GM18507 (cell line): ENCODE data around the gene PPFIBP2.

Source experiments
- DNase-seq: peaks from one replicate; pipeline ENCODE4 v3.0.0; 2011; ENCODE audit warnings: low read depth; ENCODE audit not compliant: insufficient read length; ENCODE audit errors: extremely low spot score
- FAIRE-seq: peaks from 2 replicates; lab custom pipeline; 2011; peaks lifted over from hg19 to GRCh38; lab: Jason Lieb, UNC

Gene PPFIBP2

GRCh38 chr11:7591107-7591894, 77.5 kb downstream of the PPFIBP2 start:
- no peak for DNase-seq
- FAIRE-seq = no peak

GRCh38 chr11:7591987-7592386, 78.2 kb downstream of the PPFIBP2 start:
- DNase-seq (no peak), FAIRE-seq (no peak)

GRCh38 chr11:7592711-7593110, 78.9 kb downstream of the PPFIBP2 start:
- DNase-seq = no peak
- no peak for FAIRE-seq

GRCh38 chr11:7593481-7593880, 79.7 kb downstream of the PPFIBP2 start:
- DNase-seq = no peak
- no peak for FAIRE-seq

- FAIRE-seq = no peak
- DNase-seq = no peak
These were observed 81.4 kb downstream of the PPFIBP2 start for GRCh38 chr11:7595016-7595866.

GRCh38 chr11:7595951-7596350, 82.2 kb downstream of the PPFIBP2 start:
- FAIRE-seq = no peak
- DNase-seq = no peak

GRCh38 chr11:7596975-7597391, 83.2 kb downstream of the PPFIBP2 start:
- no peak for FAIRE-seq

GRCh38 chr11:7597620-7598019, 83.8 kb downstream of the PPFIBP2 start:
- DNase-seq (no peak), FAIRE-seq (no peak)

More at GRCh38 chr11:7596975-7597391, 83.2 kb downstream of the PPFIBP2 start:
- DNase-seq = no peak

- DNase-seq = no peak
- no peak for FAIRE-seq
These were observed 85.4 kb downstream of the PPFIBP2 start for GRCh38 chr11:7599209-7599608.

- FAIRE-seq = no peak
These were observed 86.5 kb downstream of the PPFIBP2 start for GRCh38 chr11:7600205-7600775.

GRCh38 chr11:7603031-7603781, 89.4 kb downstream of the PPFIBP2 start:
- FAIRE-seq (no peak), DNase-seq (no peak)

More at GRCh38 chr11:7600205-7600775, 86.5 kb downstream of the PPFIBP2 start:
- DNase-seq = no peak

- FAIRE-seq = no peak
These were observed 90.6 kb downstream of the PPFIBP2 start for GRCh38 chr11:7604331-7604955.

GRCh38 chr11:7605186-7605943, 91.6 kb downstream of the PPFIBP2 start:
- FAIRE-seq (no peak), DNase-seq (no peak)

More at GRCh38 chr11:7604331-7604955, 90.6 kb downstream of the PPFIBP2 start:
- DNase-seq = no peak

GRCh38 chr11:7606496-7606895, 92.7 kb downstream of the PPFIBP2 start:
- FAIRE-seq (peak; percentile 26), DNase-seq (no peak)

GRCh38 chr11:7609015-7609414, 95.2 kb downstream of the PPFIBP2 start:
- no peak for DNase-seq
- FAIRE-seq = no peak

GRCh38 chr11:7609521-7609920, 95.7 kb downstream of the PPFIBP2 start:
- DNase-seq (no peak), FAIRE-seq (no peak)

- DNase-seq = no peak
- FAIRE-seq = no peak
These were observed 96.6 kb downstream of the PPFIBP2 start for GRCh38 chr11:7610393-7610792.

- no peak for DNase-seq
- FAIRE-seq = no peak
These were observed 97.6 kb downstream of the PPFIBP2 start for GRCh38 chr11:7611411-7611810.
